GM21447 (cell line): ENCODE measurements around the gene ZBTB25.
"Not testable (repeated sequence)": the region's sequence is repeated elsewhere in the genome, so short reads cannot be mapped to it uniquely, and the experiment has no call there.

ENCODE experiments used
- ATAC-seq: cut with Tn5 transposase; IDR thresholded peaks from one replicate; pipeline ENCODE4 v1.9.1; 2021; ENCODE audit not compliant: unreplicated experiment

ZBTB25 gene

GRCh38 chr14:64503434-64504309 is at the start of gene ZBTB25:
Gene ZBTB25 (minus strand): TSS chr14:64503838. CDS start chr14:64490533, 13,305 bp downstream.
- ATAC-seq = peak; percentile 57

- no peak for ATAC-seq
Observed at GRCh38 chr14:64550621-64551333, 47.1 kb upstream of the ZBTB25 start.

- no peak for ATAC-seq
Observed at GRCh38 chr14:64549791-64550620, 46.4 kb upstream of the ZBTB25 start, which contains the start of gene PPP1R36. Gene PPP1R36 (plus strand): TSS chr14:64549961. CDS start chr14:64549998, 37 bp downstream.

GRCh38 chr14:64549016-64549415 is 45.4 kb upstream of the ZBTB25 start:
- no peak for ATAC-seq

GRCh38 chr14:64544607-64545312 is 41.1 kb upstream of the ZBTB25 start:
- ATAC-seq = no peak

GRCh38 chr14:64542836-64543201 is 39.2 kb upstream of the ZBTB25 start:
- no peak for ATAC-seq

- ATAC-seq = no peak
Observed at GRCh38 chr14:64541972-64542835, 38.6 kb upstream of the ZBTB25 start.

GRCh38 chr14:64541261-64541971 is 37.8 kb upstream of the ZBTB25 start:
- no peak for ATAC-seq

GRCh38 chr14:64540208-64541202 is 36.9 kb upstream of the ZBTB25 start, which contains the start of gene HSPA2:
Gene HSPA2 (plus strand): TSS chr14:64540741. CDS start chr14:64540850, 109 bp downstream.
- ATAC-seq = peak; percentile 94

GRCh38 chr14:64536488-64537245 is 33.0 kb upstream of the ZBTB25 start:
- no peak for ATAC-seq

- no peak for ATAC-seq
Observed at GRCh38 chr14:64531567-64531966, 27.9 kb upstream of the ZBTB25 start.

- no peak for ATAC-seq
Observed at GRCh38 chr14:64525354-64525753, 21.7 kb upstream of the ZBTB25 start.

- ATAC-seq = no peak
Observed at GRCh38 chr14:64522591-64523355, 19.1 kb upstream of the ZBTB25 start.

GRCh38 chr14:64520699-64521098 is 17.1 kb upstream of the ZBTB25 start:
- ATAC-seq = no peak

- no peak for ATAC-seq
Observed at GRCh38 chr14:64518229-64518628, 14.6 kb upstream of the ZBTB25 start.

GRCh38 chr14:64517667-64518066 is 14.0 kb upstream of the ZBTB25 start:
- ATAC-seq = not testable (repeated sequence)
